Stimulated activated CD4-positive, alpha-beta T cell treated with anti-CD3 and anti-CD28 coated beads, Interleukin-15, amount 100 ng/mL, for 1 hour (primary cell): ENCODE data around the gene NFATC4.

ENCODE experiments used
- DNase-seq, 2 donors: peaks; one replicate each; pipeline ENCODE4 v3.0.0-alpha.2; 2020; ENCODE audit warnings: low read depth in 1 of 2, low spot score in 1 of 2

NFATC4 gene

GRCh38 chr14:24427537-24428508 is 59.8 kb downstream of the NFATC4 start:
- DNase-seq = no peak

- no peak for DNase-seq
Measured at GRCh38 chr14:24428628-24429394, 60.8 kb downstream of the NFATC4 start.
